Astrocyte of the spinal cord (primary cell): Measurements from ENCODE around the gene RETREG3.

Source experiments
- DNase-seq: peaks from one replicate; pipeline ENCODE4 v3.0.0; 2011; ENCODE audit warnings: low read depth, low spot score
- H3K4me3 ChIP-seq: 2 replicates; pipeline ENCODE4 v1.5.1; 2011; ENCODE audit warnings: low read depth, mild to moderate bottlenecking, low read length, moderate library complexity
- in situ Hi-C: cut with HindIII; loops from 2 replicates; pipeline ENCODE4 v1.10.0; 2017; ENCODE audit warnings: low sequenced_read_pairs
- TF ChIP-seq, protein P1 (sequence below): IDR thresholded peaks from 2 replicates; pipeline ENCODE4 v1.5.1; 2012; ENCODE audit warnings: low read depth, mild to moderate bottlenecking, low read length, inconsistent platforms

The RETREG3 gene

DNA sequence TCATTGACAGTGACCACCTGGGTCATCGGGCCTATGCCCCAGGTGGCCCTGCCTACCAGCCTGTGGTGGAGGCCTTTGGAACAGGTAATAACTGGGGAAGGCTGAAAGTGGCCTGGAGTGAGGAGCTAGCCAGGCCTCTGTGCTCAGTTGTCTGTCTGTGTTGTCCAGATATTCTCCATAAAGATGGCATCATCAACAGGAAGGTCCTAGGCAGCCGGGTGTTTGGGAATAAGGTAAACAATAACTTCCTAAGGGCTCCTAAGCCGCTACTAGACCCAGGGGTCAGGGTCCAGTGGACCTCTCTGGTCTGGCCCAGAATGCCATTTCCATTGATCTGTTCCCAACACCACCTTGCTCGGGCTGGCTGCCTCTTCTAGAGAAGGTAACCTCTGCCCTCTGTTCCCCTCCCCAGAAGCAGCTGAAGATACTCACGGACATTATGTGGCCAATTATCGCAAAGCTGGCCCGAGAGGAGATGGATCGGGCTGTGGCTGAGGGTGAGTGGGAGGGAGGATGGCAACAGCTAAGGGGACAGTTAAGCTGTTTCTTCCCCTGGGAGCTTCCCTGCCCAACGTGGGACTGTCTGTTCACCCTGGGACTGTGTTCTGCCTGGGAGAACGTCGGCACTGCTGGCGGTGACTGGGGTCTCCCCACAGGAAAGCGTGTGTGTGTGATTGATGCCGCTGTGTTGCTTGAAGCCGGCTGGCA, 44.2 kb downstream of the RETREG3 start:
- TF ChIP-seq, protein P1, sequence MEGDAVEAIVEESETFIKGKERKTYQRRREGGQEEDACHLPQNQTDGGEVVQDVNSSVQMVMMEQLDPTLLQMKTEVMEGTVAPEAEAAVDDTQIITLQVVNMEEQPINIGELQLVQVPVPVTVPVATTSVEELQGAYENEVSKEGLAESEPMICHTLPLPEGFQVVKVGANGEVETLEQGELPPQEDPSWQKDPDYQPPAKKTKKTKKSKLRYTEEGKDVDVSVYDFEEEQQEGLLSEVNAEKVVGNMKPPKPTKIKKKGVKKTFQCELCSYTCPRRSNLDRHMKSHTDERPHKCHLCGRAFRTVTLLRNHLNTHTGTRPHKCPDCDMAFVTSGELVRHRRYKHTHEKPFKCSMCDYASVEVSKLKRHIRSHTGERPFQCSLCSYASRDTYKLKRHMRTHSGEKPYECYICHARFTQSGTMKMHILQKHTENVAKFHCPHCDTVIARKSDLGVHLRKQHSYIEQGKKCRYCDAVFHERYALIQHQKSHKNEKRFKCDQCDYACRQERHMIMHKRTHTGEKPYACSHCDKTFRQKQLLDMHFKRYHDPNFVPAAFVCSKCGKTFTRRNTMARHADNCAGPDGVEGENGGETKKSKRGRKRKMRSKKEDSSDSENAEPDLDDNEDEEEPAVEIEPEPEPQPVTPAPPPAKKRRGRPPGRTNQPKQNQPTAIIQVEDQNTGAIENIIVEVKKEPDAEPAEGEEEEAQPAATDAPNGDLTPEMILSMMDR, result no peak
- in situ Hi-C loops, result no loop called here
- H3K4me3 ChIP-seq, result no peak overlapping the region
- no peak for DNase-seq

DNA sequence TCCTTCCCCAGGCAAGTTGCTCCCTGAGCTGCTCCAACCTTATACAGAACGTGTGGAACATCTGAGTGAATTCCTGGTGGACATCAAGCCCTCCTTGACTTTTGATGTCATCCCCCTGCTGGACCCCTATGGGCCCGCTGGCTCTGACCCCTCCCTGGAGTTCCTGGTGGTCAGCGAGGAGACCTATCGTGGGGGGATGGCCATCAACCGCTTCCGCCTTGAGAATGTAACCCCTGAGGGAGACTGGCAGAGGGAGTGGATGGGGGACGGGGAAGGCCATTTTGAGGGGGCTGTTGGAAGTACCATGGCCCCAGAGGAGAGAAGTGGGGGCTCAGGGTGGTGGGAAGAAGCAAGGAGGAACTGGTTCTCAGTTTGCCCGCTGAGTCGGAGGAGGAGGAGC, 45.2 kb downstream of the RETREG3 start:
- TF ChIP-seq, protein P1, result no peak
- no peak for DNase-seq
- in situ Hi-C loops, result no loop called here

DNA sequence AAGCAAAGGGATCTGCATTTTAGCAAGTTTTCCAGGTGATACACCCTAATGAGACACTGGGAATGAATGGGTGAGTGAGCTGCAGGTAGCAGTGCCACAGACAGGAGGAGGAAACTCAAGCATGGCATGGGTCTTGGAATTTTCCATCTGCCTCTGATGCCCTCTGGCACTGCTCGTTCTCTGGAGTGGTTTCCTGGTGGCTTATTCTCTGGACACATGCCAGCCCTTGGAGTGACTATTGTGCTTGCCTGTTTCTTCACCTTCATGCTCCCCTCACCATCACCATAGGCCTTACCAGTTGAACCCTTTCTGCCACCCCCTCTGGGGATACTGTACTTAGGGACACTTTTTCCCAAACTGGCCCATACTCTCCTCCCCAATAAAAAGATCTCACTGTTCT, 45.6 kb downstream of the RETREG3 start:
- no peak overlapping the region for H3K4me3 ChIP-seq
- DNase-seq, result no peak
- TF ChIP-seq, protein P1, result no peak
- in situ Hi-C loops, result no loop called here

More for the DNA sequence above, 45.2 kb downstream of the RETREG3 start:
- H3K4me3 ChIP-seq, result no peak overlapping the region

DNA sequence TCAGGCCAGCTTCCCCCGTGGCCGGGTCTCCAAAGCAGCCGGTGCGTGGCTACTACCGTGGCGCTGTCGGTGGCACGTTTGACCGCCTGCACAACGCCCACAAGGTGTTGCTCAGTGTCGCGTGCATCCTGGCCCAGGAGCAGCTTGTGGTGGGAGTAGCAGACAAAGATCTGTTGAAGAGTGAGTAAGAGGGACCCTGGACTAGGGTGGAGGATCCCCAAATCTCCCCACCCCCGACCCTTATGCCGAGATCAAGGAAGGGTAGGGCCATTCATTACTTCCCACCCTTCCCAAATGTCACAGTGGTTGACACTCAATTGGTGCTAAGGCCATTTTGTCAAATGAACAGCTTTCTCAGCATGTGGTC, 46.0 kb downstream of the RETREG3 start:
- in situ Hi-C loops, result no loop called here
- H3K4me3 ChIP-seq, result peak overlapping the region; percentile 75
- no peak for DNase-seq
- TF ChIP-seq, protein P1, result no peak

DNA sequence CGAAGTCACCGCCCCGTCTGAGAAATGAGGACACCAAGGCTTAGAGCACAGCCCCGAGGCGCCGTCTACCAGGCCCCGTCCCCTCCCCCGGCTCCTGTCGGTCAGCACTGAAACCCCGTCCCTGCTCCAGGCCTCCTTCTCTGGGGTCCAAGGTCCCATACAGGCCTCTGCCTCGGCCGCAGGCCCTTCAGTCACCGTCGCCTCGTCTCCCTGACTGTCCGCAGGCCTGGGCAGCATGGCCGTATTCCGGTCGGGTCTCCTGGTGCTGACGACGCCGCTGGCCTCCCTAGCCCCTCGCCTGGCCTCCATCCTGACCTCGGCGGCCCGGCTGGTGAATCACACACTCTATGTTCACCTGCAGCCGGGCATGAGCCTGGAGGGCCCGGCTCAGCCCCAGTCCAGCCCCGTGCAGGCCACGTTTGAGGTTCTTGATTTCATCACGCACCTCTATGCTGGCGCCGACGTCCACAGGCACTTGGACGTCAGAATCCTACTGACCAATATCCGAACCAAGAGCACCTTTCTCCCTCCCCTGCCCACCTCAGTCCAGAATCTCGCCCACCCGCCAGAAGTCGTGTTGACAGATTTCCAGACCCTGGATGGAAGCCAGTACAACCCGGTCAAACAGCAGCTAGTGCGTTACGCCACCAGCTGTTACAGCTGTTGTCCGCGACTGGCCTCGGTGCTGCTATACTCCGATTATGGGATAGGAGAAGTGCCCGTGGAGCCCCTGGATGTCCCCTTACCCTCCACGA, 46.6 kb downstream of the RETREG3 start:
- TF ChIP-seq, protein P1, result no peak
- peak overlapping the region; percentile 75 for H3K4me3 ChIP-seq
- in situ Hi-C loops, result no loop called here
- DNase-seq, result no peak

DNA sequence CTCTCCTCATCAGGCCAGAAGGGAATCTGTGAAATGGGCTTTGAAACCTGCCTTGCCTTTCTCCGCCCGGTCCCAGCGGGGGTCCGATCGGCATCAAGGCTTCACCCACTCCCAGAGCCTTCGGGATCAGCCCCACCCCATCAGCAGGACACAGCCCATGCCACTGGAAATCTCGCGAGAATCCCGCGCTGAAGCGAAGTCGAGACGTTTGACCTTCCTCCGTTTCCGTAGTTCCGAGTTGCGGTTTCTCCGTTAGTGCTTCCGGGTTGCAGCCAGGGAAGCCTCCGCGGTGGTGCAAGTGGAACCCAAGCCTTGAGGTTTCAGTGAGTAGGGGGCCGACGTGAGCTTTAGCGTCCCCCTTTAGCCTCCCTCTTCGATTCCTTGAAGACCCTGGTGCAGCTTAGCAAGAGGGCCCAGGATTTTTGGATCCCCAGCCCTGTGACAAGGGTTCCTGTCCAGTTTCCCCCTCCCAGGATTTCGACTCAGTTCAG, 47.2 kb downstream of the RETREG3 start, which contains the start of gene COASY:
Gene COASY (plus strand): TSS at position 252 of the 491 bp plus-strand sequence. CDS start 475 bp downstream, outside the sequence.
- H3K4me3 ChIP-seq, result peak within 1 kb of the TSS; percentile 75
- peak; percentile 96 for DNase-seq
- in situ Hi-C loops, result no loop called here
- TF ChIP-seq, protein P1, result no peak
